ENCODE results near the gene PLEKHG3. TPM values are rescaled to one million over a fixed set of nuclear protein-coding genes. Genes with fewer than 3 reads are reported as not detected.
A peak's percentile ranks its signal among the peaks of the same experiment; 100 is the strongest.

The PLEKHG3 gene
- total RNA-seq, 2 experiments from 2014 or later = not detected

- H3K9me3 ChIP-seq (ENCODE audit: low read length) = no peaks in the 10 kb centered on the region
- BruUV-seq (replicated peaks) = no TSS peak
- peak; percentile 48 for DNase-seq (ENCODE audit: low spot score)
- no peak overlapping the region for H3K27ac ChIP-seq (ENCODE audit: low read depth, low read length, poor library complexity, severe bottlenecking)
- no peaks in the 10 kb centered on the region for H3K79me2 ChIP-seq (ENCODE audit: insufficient read depth, low read depth, low read length)
- H3K4me1 ChIP-seq (ENCODE audit: insufficient read depth, low read length, poor library complexity, severe bottlenecking) = no peaks in the 10 kb centered on the region
- intact Hi-C loops (cut with micrococcal nuclease; ENCODE audit: unreplicated experiment) = loop anchor here (5.0 kb wide), 1 partner anchor 418 kb away; no protein-coding TSS in a partner anchor
- H3K4me2 ChIP-seq (ENCODE audit: low read length) = no peak overlapping the region
- ChIA-PET CTCF (ENCODE audit: unreplicated experiment) (interaction anchor here (0.6 kb wide), 2 partner anchors 11 to 131 kb away, joined by 4 read pairs; no protein-coding TSS in a partner anchor), POLR2A (no interaction called here)
- H3K36me3 ChIP-seq (ENCODE audit: insufficient read depth, low read length) = no peaks in the 10 kb centered on the region
- no peak overlapping the region for H2AFZ ChIP-seq (ENCODE audit: low read length)
- H3K4me3 ChIP-seq (ENCODE audit: low read depth, low read length, poor library complexity, severe bottlenecking) = no peak overlapping the region
- no peak for TF ChIP-seq EZH2phosphoT487 (IDR thresholded peaks at IDR 0.05; ENCODE audit: borderline replicate concordance, low read depth, low read length)
- TF ChIP-seq, protein P1, sequence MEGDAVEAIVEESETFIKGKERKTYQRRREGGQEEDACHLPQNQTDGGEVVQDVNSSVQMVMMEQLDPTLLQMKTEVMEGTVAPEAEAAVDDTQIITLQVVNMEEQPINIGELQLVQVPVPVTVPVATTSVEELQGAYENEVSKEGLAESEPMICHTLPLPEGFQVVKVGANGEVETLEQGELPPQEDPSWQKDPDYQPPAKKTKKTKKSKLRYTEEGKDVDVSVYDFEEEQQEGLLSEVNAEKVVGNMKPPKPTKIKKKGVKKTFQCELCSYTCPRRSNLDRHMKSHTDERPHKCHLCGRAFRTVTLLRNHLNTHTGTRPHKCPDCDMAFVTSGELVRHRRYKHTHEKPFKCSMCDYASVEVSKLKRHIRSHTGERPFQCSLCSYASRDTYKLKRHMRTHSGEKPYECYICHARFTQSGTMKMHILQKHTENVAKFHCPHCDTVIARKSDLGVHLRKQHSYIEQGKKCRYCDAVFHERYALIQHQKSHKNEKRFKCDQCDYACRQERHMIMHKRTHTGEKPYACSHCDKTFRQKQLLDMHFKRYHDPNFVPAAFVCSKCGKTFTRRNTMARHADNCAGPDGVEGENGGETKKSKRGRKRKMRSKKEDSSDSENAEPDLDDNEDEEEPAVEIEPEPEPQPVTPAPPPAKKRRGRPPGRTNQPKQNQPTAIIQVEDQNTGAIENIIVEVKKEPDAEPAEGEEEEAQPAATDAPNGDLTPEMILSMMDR (conservative IDR thresholded peaks at IDR 0.05; ENCODE audit: low read length) = peak; percentile 83
- no peaks in the 10 kb centered on the region for H4K20me1 ChIP-seq (ENCODE audit: insufficient read depth, low read length)
- H3K9me2 ChIP-seq (ENCODE audit: insufficient read depth, low read length) = no peaks in the 10 kb centered on the region
Measured at GRCh38 chr14:64760146-64760755, 56.0 kb downstream of the PLEKHG3 start.

DNA sequence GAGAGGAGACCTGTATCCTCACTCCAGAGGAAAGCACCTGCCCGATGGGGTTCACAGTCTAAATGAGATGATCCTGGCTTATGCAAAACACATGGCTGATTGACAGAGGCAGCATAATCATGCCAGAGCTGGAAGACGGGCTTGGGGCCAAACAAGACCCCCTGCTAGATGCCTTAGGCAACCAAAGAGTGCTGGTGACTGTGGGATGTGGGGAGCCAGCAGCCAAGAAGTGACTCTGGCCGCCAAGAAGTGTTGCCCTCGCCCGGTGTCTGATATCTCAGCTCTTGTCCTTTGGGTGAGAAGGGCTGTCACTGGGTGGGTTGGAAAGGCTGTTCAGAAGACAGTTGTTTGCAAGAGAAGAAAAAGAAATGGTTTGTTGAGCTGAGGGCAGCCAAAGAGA lies 56.7 kb downstream of the PLEKHG3 start:
- TF ChIP-seq, protein P1 (conservative IDR thresholded peaks at IDR 0.05; ENCODE audit: low read length) = no peak
- no peak for TF ChIP-seq EZH2phosphoT487 (IDR thresholded peaks at IDR 0.05; ENCODE audit: borderline replicate concordance, low read depth, low read length)
- CTCF ChIA-PET (ENCODE audit: unreplicated experiment) = no interaction called here
- no peak overlapping the region for H3K4me3 ChIP-seq (ENCODE audit: low read depth, low read length, poor library complexity, severe bottlenecking)
- no TSS peak for BruUV-seq (replicated peaks)
- H3K79me2 ChIP-seq (ENCODE audit: insufficient read depth, low read depth, low read length) = no peaks in the 10 kb centered on the region
- DNase-seq (ENCODE audit: low spot score) = no peak
- H4K20me1 ChIP-seq (ENCODE audit: insufficient read depth, low read length) = no peaks in the 10 kb centered on the region
- no peaks in the 10 kb centered on the region for H3K9me3 ChIP-seq (ENCODE audit: low read length)
- H2AFZ ChIP-seq (ENCODE audit: low read length) = no peak overlapping the region
- H3K27ac ChIP-seq (ENCODE audit: low read depth, low read length, poor library complexity, severe bottlenecking) = no peak overlapping the region
- H3K4me2 ChIP-seq (ENCODE audit: low read length) = no peak overlapping the region
- intact Hi-C loops (cut with micrococcal nuclease; ENCODE audit: unreplicated experiment) = loop anchor here (5.0 kb wide), 1 partner anchor 419 kb away; no protein-coding TSS in a partner anchor
- no peaks in the 10 kb centered on the region for H3K9me2 ChIP-seq (ENCODE audit: insufficient read depth, low read length)
- POLR2A ChIA-PET = no interaction called here
- no peaks in the 10 kb centered on the region for H3K36me3 ChIP-seq (ENCODE audit: insufficient read depth, low read length)
- H3K4me1 ChIP-seq (ENCODE audit: insufficient read depth, low read length, poor library complexity, severe bottlenecking) = no peaks in the 10 kb centered on the region

DNA sequence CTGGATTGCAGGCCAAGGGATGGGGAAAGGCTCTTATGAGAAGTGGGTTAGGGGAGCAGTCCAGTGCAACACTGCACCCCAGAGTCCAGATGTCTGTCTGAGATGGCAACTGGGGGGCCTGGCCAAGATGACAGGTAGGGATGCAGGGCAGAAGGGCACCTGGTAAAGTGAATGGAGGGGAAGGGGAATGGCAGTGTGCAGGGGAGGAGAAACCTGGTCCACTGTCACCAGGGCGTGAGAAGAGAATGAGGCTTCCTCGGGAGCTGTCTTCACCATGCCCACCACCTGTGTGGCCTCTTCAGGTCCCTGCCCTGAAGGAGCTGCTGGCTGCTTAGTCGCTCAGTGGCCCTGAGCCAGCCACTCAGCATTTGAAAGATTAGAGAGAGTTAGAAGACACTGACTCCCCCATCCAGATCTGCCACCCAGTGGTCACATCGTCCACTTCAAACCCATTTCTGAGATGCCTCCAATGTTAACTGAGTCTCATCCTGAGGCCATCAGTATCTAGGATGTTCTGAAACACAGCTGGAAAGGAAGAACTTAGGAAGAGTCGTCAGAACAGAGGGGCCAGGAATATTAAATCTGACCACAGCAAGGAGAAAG lies 57.3 kb downstream of the PLEKHG3 start:
- no peak for TF ChIP-seq EZH2phosphoT487 (IDR thresholded peaks at IDR 0.05; ENCODE audit: borderline replicate concordance, low read depth, low read length)
- TF ChIP-seq, protein P1 (conservative IDR thresholded peaks at IDR 0.05; ENCODE audit: low read length) = no peak
- intact Hi-C loops (cut with micrococcal nuclease; ENCODE audit: unreplicated experiment) = loop anchor here (5.0 kb wide), 1 partner anchor 419 kb away; no protein-coding TSS in a partner anchor
- no peaks in the 10 kb centered on the region for H3K9me2 ChIP-seq (ENCODE audit: insufficient read depth, low read length)
- H2AFZ ChIP-seq (ENCODE audit: low read length) = no peak overlapping the region
- DNase-seq (ENCODE audit: low spot score) = no peak
- H3K4me2 ChIP-seq (ENCODE audit: low read length) = no peak overlapping the region
- BruUV-seq (replicated peaks) = no TSS peak
- no peaks in the 10 kb centered on the region for H3K79me2 ChIP-seq (ENCODE audit: insufficient read depth, low read depth, low read length)
- ChIA-PET POLR2A (no interaction called here), CTCF (ENCODE audit: unreplicated experiment) (no interaction called here)
- H3K4me1 ChIP-seq (ENCODE audit: insufficient read depth, low read length, poor library complexity, severe bottlenecking) = no peaks in the 10 kb centered on the region
- H3K9me3 ChIP-seq (ENCODE audit: low read length) = no peaks in the 10 kb centered on the region
- no peaks in the 10 kb centered on the region for H4K20me1 ChIP-seq (ENCODE audit: insufficient read depth, low read length)
- H3K4me3 ChIP-seq (ENCODE audit: low read depth, low read length, poor library complexity, severe bottlenecking) = no peak overlapping the region
- no peak overlapping the region for H3K27ac ChIP-seq (ENCODE audit: low read depth, low read length, poor library complexity, severe bottlenecking)
- no peaks in the 10 kb centered on the region for H3K36me3 ChIP-seq (ENCODE audit: insufficient read depth, low read length)

Data from OCI-LY7 (cell line).